GM19193 (cell line): ENCODE measurements around the gene C1orf116.

Source experiments
- POLR2A ChIP-seq: IDR thresholded peaks from 4 replicates; pipeline ENCODE4 v1.6.1; 2011; ENCODE audit not compliant: insufficient read depth, insufficient read length; ENCODE audit errors: extremely low read depth

C1orf116 gene

GRCh38 chr1:207032528-207033017 is at the start of gene C1orf116:
Gene C1orf116 (minus strand): TSS chr1:207032756. CDS start chr1:207027598, 5,158 bp downstream.
- no peak for TF ChIP-seq POLR2A

- no peak for TF ChIP-seq POLR2A
These were observed 49.2 kb upstream of the C1orf116 start for GRCh38 chr1:207081806-207082205.

GRCh38 chr1:207081088-207081487 is 48.5 kb upstream of the C1orf116 start:
- no peak for TF ChIP-seq POLR2A

GRCh38 chr1:207079706-207080241 is 47.2 kb upstream of the C1orf116 start:
- TF ChIP-seq POLR2A, result no peak

- no peak for TF ChIP-seq POLR2A
These were observed 46.1 kb upstream of the C1orf116 start for GRCh38 chr1:207078578-207079132.

- TF ChIP-seq POLR2A, result no peak
These were observed 45.2 kb upstream of the C1orf116 start for GRCh38 chr1:207077470-207078377.

- no peak for TF ChIP-seq POLR2A
These were observed 44.5 kb upstream of the C1orf116 start for GRCh38 chr1:207077012-207077411.

- TF ChIP-seq POLR2A, result no peak
These were observed 43.8 kb upstream of the C1orf116 start for GRCh38 chr1:207076181-207076955.

- no peak for TF ChIP-seq POLR2A
These were observed 41.6 kb upstream of the C1orf116 start for GRCh38 chr1:207073906-207074820.

GRCh38 chr1:207072233-207072632 is 39.7 kb upstream of the C1orf116 start:
- no peak for TF ChIP-seq POLR2A

GRCh38 chr1:207071426-207071825 is 38.9 kb upstream of the C1orf116 start:
- no peak for TF ChIP-seq POLR2A

GRCh38 chr1:207070811-207071210 is 38.3 kb upstream of the C1orf116 start:
- no peak for TF ChIP-seq POLR2A

- no peak for TF ChIP-seq POLR2A
These were observed 37.4 kb upstream of the C1orf116 start for GRCh38 chr1:207069858-207070506.
